KMS-11 (cell line): ENCODE data around the gene HECW1.

ENCODE experiments used
- H2AFZ ChIP-seq: fragments of 200-600 bp; sonication (generic); 2 replicates; pipeline ENCODE4 v1.6.1; 2016; ENCODE audit warnings: antibody characterized with exemption, mixed run types, low read depth
- H3K27ac ChIP-seq: fragments of 200-600 bp; sonication (generic); 2 replicates; pipeline ENCODE4 v1.6.1; 2016; ENCODE audit warnings: mild to moderate bottlenecking, mixed run types
- H3K27me3 ChIP-seq: fragments of 200-600 bp; sonication (generic); 2 replicates; pipeline ENCODE4 v1.6.1; 2017; ENCODE audit warnings: mild to moderate bottlenecking, low read depth, mixed run types, moderate library complexity; ENCODE audit not compliant: insufficient read depth
- H3K36me3 ChIP-seq: fragments of 200-600 bp; sonication (generic); 2 replicates; pipeline ENCODE4 v1.6.1; 2017; ENCODE audit warnings: mild to moderate bottlenecking, mixed run types; ENCODE audit not compliant: insufficient read depth
- H3K4me1 ChIP-seq: fragments of 200-600 bp; sonication (generic); 2 replicates; pipeline ENCODE4 v1.6.1; 2016; ENCODE audit warnings: mild to moderate bottlenecking, low read depth, mixed run types; ENCODE audit not compliant: poor library complexity, severe bottlenecking
- H3K4me2 ChIP-seq: fragments of 200-600 bp; sonication (generic); 2 replicates; pipeline ENCODE4 v1.7.0; 2016; ENCODE audit warnings: mild to moderate bottlenecking, mixed run types
- H3K4me3 ChIP-seq: fragments of 200-600 bp; sonication (generic); IDR thresholded peaks from 2 replicates; pipeline ENCODE4 v1.6.1; 2017; ENCODE audit warnings: low read depth, low read length, mixed read lengths; ENCODE audit not compliant: insufficient read depth
- H3K79me2 ChIP-seq: fragments of 200-600 bp; sonication (generic); 2 replicates; pipeline ENCODE4 v1.6.1; 2016; ENCODE audit warnings: low read depth, mixed run types; ENCODE audit not compliant: insufficient read depth
- H3K9ac ChIP-seq: fragments of 200-600 bp; sonication (generic); 2 replicates; pipeline ENCODE4 v1.6.1; 2016; ENCODE audit warnings: mild to moderate bottlenecking, mixed run types
- H4K20me1 ChIP-seq: fragments of 200-600 bp; sonication (generic); 2 replicates; pipeline ENCODE4 v1.6.1; 2016; ENCODE audit warnings: mild to moderate bottlenecking, mixed run types; ENCODE audit not compliant: insufficient read depth
- TF ChIP-seq, protein P1 (sequence below): fragments of 200-600 bp; sonication (generic); conservative IDR thresholded peaks from 2 replicates; pipeline ENCODE4 v1.6.1; 2017; ENCODE audit warnings: low read depth, mild to moderate bottlenecking, antibody characterized with exemption, low read length, moderate library complexity, mixed read lengths

The HECW1 gene

DNA sequence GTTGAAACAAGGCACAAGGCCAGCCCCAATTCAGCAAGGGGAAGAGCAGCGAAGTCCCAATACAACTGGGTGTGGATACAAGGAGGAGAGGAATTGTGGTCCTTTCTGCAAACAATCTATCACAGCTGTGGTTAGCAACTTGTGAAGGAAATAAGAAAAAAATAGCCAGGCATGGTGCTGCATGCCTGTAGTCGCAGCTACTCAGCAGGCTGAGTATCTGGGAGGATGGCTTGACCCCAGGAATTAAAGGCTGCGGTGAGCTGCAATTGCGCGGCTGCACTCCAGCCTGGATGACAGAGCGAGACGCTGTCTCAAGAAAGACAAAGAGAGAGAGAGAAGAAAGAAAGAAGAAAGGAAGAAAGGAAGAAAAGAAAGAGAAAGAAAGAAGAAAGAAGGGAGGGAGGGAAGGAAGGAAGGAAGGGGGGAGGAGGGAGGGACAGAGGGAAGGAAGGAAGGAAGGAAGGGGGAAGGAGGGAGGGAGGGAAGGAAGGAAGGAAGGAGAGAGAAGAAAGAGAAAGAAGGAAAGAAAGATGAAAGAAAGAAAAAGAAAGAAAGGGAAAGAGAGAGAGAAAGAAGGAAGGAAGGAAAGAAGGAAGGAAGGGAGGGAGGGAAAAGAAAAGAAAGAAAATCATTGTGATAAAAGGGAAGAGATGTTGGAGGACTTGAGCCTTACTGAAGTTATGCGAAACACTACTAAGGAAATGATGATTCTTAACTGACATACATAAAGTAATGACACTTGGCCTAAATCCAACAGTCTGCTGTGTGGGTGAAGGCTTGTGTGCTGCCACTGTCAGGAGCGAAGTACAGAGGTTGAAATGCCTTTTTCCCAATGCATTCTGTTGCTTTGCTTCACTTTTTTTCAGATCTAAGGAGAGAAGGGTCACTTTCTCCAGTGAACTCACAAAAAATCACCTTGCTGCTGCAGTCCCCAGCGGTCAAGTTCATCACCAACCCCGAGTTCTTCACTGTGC is 353.4 kb downstream of the HECW1 start:
- no peaks in the 10 kb centered on the region for H3K79me2 ChIP-seq
- H3K27me3 ChIP-seq: no peaks in the 10 kb centered on the region
- H3K9ac ChIP-seq: no peak overlapping the region
- no peak overlapping the region for H2AFZ ChIP-seq
- H4K20me1 ChIP-seq: no peaks in the 10 kb centered on the region
- no peak overlapping the region for H3K4me2 ChIP-seq
- TF ChIP-seq, protein P1, sequence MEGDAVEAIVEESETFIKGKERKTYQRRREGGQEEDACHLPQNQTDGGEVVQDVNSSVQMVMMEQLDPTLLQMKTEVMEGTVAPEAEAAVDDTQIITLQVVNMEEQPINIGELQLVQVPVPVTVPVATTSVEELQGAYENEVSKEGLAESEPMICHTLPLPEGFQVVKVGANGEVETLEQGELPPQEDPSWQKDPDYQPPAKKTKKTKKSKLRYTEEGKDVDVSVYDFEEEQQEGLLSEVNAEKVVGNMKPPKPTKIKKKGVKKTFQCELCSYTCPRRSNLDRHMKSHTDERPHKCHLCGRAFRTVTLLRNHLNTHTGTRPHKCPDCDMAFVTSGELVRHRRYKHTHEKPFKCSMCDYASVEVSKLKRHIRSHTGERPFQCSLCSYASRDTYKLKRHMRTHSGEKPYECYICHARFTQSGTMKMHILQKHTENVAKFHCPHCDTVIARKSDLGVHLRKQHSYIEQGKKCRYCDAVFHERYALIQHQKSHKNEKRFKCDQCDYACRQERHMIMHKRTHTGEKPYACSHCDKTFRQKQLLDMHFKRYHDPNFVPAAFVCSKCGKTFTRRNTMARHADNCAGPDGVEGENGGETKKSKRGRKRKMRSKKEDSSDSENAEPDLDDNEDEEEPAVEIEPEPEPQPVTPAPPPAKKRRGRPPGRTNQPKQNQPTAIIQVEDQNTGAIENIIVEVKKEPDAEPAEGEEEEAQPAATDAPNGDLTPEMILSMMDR: no peak
- H3K36me3 ChIP-seq: no peaks in the 10 kb centered on the region
- no peak overlapping the region for H3K27ac ChIP-seq
- H3K4me3 ChIP-seq: no peak overlapping the region
- H3K4me1 ChIP-seq: no peaks in the 10 kb centered on the region

DNA sequence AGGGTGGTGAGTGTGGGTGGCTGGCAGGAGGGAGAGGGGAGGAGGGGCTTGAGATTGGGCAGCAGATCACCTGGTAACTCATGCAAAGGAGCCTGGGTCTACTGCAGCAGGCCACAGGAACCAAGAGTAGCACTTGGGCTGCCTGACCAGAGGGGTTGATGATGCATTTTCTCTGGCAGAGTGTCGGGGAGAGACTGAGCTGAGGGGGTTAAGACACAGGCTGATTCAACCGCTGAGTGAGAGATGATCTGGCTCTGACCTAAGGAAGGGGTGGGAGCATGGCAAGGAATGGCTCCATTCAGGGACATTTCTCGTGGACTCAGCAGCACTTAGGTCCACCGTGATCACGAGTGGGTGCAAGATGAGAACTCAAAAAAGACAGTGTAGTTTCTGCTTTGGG is 355.0 kb downstream of the HECW1 start:
- TF ChIP-seq, protein P1: no peak
- H3K27me3 ChIP-seq: no peaks in the 10 kb centered on the region
- no peaks in the 10 kb centered on the region for H3K4me1 ChIP-seq
- no peaks in the 10 kb centered on the region for H3K79me2 ChIP-seq
- H3K4me2 ChIP-seq: no peak overlapping the region
- no peak overlapping the region for H2AFZ ChIP-seq
- H3K27ac ChIP-seq: no peak overlapping the region
- H3K9ac ChIP-seq: no peak overlapping the region
- no peaks in the 10 kb centered on the region for H4K20me1 ChIP-seq
- H3K4me3 ChIP-seq: no peak overlapping the region
- H3K36me3 ChIP-seq: no peaks in the 10 kb centered on the region

DNA sequence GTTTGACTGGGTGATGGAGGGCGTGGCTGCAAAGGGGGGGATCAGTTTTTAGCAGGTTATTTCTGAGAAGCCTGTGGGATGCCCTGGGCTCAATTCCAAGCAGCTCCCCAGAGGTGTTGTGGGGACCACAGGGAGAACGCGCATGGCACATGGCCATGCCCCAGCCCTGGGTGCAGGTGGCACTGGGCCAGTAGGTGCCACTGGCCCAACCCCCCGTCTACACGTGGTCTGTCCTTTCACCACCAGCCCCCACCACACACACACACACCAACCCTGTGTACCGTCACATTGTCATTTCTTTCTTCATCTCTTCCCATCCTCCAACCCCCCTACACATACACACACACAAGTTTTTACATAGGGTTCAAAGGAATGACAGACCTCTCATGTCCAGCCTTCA is 355.4 kb downstream of the HECW1 start:
- no peak overlapping the region for H3K9ac ChIP-seq
- H4K20me1 ChIP-seq: no peaks in the 10 kb centered on the region
- H3K36me3 ChIP-seq: no peaks in the 10 kb centered on the region
- no peak overlapping the region for H3K27ac ChIP-seq
- H2AFZ ChIP-seq: no peak overlapping the region
- no peaks in the 10 kb centered on the region for H3K27me3 ChIP-seq
- H3K4me3 ChIP-seq: no peak overlapping the region
- no peaks in the 10 kb centered on the region for H3K4me1 ChIP-seq
- H3K79me2 ChIP-seq: no peaks in the 10 kb centered on the region
- H3K4me2 ChIP-seq: no peak overlapping the region
- TF ChIP-seq, protein P1: no peak

DNA sequence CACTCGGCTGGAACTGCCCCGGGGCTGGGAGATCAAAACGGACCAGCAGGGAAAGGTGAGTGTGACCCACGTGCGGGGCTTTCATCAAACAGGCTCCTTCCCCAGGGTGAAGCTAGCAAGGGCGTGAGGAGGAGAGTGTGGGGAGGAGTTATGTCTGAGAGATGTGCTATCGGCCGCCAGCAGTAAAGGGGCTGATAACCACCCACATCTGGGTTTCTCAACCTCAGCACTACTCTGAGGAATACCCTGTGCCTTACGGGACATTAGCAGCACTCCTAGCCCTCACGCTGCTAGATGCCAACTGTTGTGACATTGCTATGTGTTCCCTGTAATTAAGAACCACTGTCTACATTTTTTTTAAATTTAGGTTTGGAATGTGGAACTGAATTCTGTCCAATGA is 356.6 kb downstream of the HECW1 start:
- no peaks in the 10 kb centered on the region for H3K27me3 ChIP-seq
- no peak overlapping the region for H3K27ac ChIP-seq
- H3K4me1 ChIP-seq: no peaks in the 10 kb centered on the region
- H2AFZ ChIP-seq: no peak overlapping the region
- TF ChIP-seq, protein P1: no peak
- no peaks in the 10 kb centered on the region for H3K36me3 ChIP-seq
- no peak overlapping the region for H3K4me2 ChIP-seq
- no peak overlapping the region for H3K9ac ChIP-seq
- no peaks in the 10 kb centered on the region for H3K79me2 ChIP-seq
- no peaks in the 10 kb centered on the region for H4K20me1 ChIP-seq
- no peak overlapping the region for H3K4me3 ChIP-seq
